Neural crest cell (in vitro differentiated cells): Measurements from ENCODE around the gene AP1M2. TPM values are rescaled to one million over a fixed set of nuclear protein-coding genes. Genes with fewer than 3 reads are reported as not detected.
A peak's percentile ranks its signal among the peaks of the same experiment; 100 is the strongest.

Experiments
- DNase-seq: peaks from one replicate; pipeline ENCODE4 v3.0.0; 2021; ENCODE audit warnings: low read depth, mixed read lengths, low spot score
- H3K27ac Mint-ChIP-seq: one replicate; pipeline ENCODE4 v1.8.0; 2021; ENCODE audit warnings: mild to moderate bottlenecking, mixed read lengths; ENCODE audit not compliant: unreplicated experiment
- H3K27me3 Mint-ChIP-seq: 2 replicates; pipeline ENCODE4 v1.8.0; 2021; ENCODE audit warnings: low read depth, mild to moderate bottlenecking, mixed read lengths
- H3K36me3 Mint-ChIP-seq: 2 replicates; pipeline ENCODE4 v1.8.0; 2021; ENCODE audit warnings: low read depth, mild to moderate bottlenecking, mixed read lengths
- H3K4me1 Mint-ChIP-seq: 2 replicates; pipeline ENCODE4 v1.8.0; 2021; ENCODE audit warnings: mixed read lengths
- H3K4me3 Mint-ChIP-seq: one replicate; pipeline ENCODE4 v1.8.0; 2021; ENCODE audit warnings: mild to moderate bottlenecking, mixed read lengths
- H3K9me3 Mint-ChIP-seq: 2 replicates; pipeline ENCODE4 v1.8.0; 2021; ENCODE audit warnings: mixed read lengths
- CTCF ChIP-seq: fragments of 200-600 bp; sonication (generic); conservative IDR thresholded peaks from 2 replicates; pipeline ENCODE4 v1.5.0; 2021; ENCODE audit warnings: antibody characterized with exemption, mild to moderate bottlenecking
- total RNA-seq: library from RNA; stranded (reverse); gene quantifications from 2 replicates; pipeline ENCODE4 v1.2.1, GENCODE V29; 2021

Gene AP1M2
- total RNA-seq, 1 donor from 2014 or later, result not detected

- no peak overlapping the region for H3K27ac Mint-ChIP-seq
- no peak for DNase-seq
- no peak for TF ChIP-seq CTCF
- peaks cover 8% of the 10 kb centered on the region for H3K27me3 Mint-ChIP-seq
- peaks cover 18% of the 10 kb centered on the region for H3K4me1 Mint-ChIP-seq
- no peaks in the 10 kb centered on the region for H3K9me3 Mint-ChIP-seq
- no peaks in the 10 kb centered on the region for H3K36me3 Mint-ChIP-seq
- peak overlapping the region; percentile 92 for H3K4me3 Mint-ChIP-seq
Observed at GRCh38 chr19:10604460-10604980, 17.4 kb upstream of the AP1M2 start.

DNA sequence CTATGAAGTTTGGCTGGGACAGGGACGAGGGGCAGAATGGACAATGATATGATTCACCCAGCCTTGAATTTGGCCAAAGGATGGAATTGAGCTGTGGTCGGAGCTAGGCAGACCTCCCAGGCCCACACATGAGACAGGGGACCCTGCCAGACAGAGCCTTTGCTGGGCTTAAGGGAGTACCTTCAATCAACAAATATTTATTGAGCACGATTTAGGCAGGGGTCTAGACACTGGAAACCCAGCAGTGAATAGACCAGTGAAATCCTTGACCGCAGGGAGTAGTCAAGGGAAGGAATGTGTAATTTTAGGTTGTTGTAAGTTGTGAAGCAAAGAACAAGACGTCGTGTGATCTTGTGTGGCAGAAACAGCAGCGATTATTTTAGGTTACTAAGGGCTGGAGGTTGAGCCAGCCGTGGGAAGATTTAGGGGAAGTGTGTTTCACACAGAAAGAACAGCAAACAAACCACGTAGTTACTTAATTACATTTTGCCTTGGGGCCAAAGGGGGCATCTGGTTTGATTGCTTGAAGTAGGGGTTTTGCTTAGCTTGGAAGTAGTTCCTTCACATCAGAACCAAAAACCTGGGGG, 16.9 kb upstream of the AP1M2 start:
- Mint-ChIP-seq H3K36me3 (no peaks in the 10 kb centered on the region), H3K9me3 (no peaks in the 10 kb centered on the region), H3K4me1 (peaks cover 18% of the 10 kb centered on the region), H3K4me3 (peak overlapping the region; percentile 92), H3K27ac (peak overlapping the region; percentile 68), H3K27me3 (peaks cover 8% of the 10 kb centered on the region)
- no peak for DNase-seq
- no peak for TF ChIP-seq CTCF

DNA sequence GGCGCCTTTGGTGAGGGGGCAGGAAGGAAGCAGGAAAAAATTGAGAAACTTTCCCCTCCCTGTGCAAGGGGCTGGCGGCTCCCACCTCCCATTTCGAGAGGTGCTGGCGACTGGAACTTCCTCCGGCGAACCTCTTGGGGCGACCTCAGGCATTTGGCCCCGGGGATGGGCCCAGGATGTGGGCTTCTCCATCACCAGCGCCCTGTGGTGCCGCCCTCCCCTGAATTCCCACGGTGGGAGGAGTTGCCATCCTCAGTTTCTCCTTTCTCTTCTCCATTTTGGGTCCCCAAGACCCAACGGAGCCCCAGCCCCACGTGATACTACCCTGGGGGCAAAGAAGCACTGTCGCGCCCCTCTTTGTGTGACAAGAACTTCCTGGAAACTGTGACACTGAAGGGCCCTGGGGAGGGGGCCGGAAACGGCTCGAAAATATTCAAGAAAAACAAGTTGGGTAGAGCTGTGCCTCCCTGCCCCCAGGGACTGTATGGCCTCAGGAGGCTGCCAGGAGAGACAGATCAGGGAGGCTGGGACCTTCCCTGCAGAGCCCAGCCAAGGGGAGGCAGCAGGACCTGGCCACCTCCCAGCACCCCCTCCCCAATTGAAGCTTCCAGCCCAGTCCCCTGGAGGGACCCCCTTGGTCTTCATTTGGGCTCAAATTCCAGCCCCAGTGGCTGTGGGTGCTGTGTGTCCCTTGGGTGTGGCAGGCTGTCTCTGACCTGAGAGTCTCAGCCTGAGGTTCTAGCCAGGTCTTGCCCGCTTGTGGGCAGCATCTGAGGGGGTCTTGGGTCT, 16.2 kb upstream of the AP1M2 start:
- H3K36me3 Mint-ChIP-seq, result no peaks in the 10 kb centered on the region
- H3K27me3 Mint-ChIP-seq, result peaks cover 8% of the 10 kb centered on the region
- DNase-seq, result no peak
- H3K9me3 Mint-ChIP-seq, result no peaks in the 10 kb centered on the region
- H3K4me3 Mint-ChIP-seq, result peak overlapping the region; percentile 92
- TF ChIP-seq CTCF, result no peak
- peak overlapping the region; percentile 83 for H3K27ac Mint-ChIP-seq
- peaks cover 18% of the 10 kb centered on the region for H3K4me1 Mint-ChIP-seq

GRCh38 chr19:10602330-10603083, 15.4 kb upstream of the AP1M2 start:
- DNase-seq, result peak; percentile 75
- Mint-ChIP-seq H3K4me3 (peak overlapping the region; percentile 92), H3K9me3 (no peaks in the 10 kb centered on the region), H3K4me1 (peaks cover 18% of the 10 kb centered on the region), H3K27ac (peak overlapping the region; percentile 83), H3K36me3 (no peaks in the 10 kb centered on the region), H3K27me3 (peaks cover 8% of the 10 kb centered on the region)
- TF ChIP-seq CTCF, result no peak

DNA sequence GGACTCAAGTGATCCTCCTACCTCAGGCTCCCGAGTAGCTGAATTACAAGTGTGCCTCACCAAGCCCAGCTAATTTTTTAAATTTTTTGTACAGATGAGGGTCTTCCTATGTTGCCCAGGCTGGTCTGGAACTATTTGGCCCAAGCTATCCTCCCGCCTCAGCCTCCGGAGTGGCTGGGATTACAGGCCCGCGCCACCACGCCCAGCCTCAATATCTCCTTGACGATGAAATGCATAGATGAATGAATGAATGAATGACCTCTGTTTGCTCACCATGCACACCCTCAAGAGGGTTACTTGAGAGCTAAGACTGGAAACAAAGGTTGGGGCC, 14.9 kb upstream of the AP1M2 start:
- DNase-seq, result no peak
- Mint-ChIP-seq H3K27me3 (peaks cover 8% of the 10 kb centered on the region), H3K9me3 (no peaks in the 10 kb centered on the region), H3K4me3 (peak overlapping the region; percentile 87), H3K4me1 (peaks cover 18% of the 10 kb centered on the region), H3K27ac (peak overlapping the region; percentile 93), H3K36me3 (no peaks in the 10 kb centered on the region)
- no peak for TF ChIP-seq CTCF
